ENCODE data around the gene MXI1.

DNA sequence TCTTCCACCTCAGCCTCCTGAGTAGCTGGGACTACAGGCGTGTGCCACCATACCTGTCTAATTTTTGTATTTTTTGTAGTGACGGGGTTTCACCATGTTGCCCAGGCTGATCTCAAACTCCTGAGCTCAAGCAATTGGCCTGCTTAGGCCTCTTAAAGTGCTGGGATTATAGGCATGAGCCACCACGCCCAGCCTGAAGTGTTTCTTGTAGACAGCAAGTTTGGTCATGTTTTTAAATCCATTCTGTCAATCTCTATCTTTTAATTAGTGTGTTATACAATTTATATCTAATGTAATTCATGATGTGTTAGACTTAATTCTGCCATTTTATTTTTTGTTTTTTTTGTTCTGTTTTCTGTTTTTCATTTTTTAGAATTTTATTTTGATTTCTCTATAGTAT is 17.2 kb upstream of the MXI1 start:
- TF ChIP-seq FOXM1 (IDR thresholded peaks at IDR 0.05; ENCODE audit: borderline replicate concordance) (no peak), SP1 (IDR thresholded peaks at IDR 0.05) (no peak), TARDBP (IDR thresholded peaks at IDR 0.05) (no peak), ELF4 (IDR thresholded peaks at IDR 0.05) (no peak), BHLHE40 (IDR thresholded peaks at IDR 0.05; ENCODE audit: borderline replicate concordance) (no peak), HDGF (IDR thresholded peaks at IDR 0.05; ENCODE audit: borderline replicate concordance) (no peak)
